GM18526 (cell line): ENCODE measurements around the gene ABLIM2.

Experiments
- POLR2A ChIP-seq: IDR thresholded peaks from 3 replicates; pipeline ENCODE4 v1.6.1; 2011; ENCODE audit not compliant: insufficient read length; ENCODE audit errors: extremely low read depth

The ABLIM2 gene

GRCh38 chr4:8079031-8079885 is 79.4 kb downstream of the ABLIM2 start:
- TF ChIP-seq POLR2A = no peak

GRCh38 chr4:8078610-8079015 is 80.0 kb downstream of the ABLIM2 start:
- no peak for TF ChIP-seq POLR2A

- TF ChIP-seq POLR2A = no peak
These were observed 80.5 kb downstream of the ABLIM2 start for GRCh38 chr4:8078109-8078494.

GRCh38 chr4:8077181-8078108 is 81.2 kb downstream of the ABLIM2 start:
- no peak for TF ChIP-seq POLR2A

GRCh38 chr4:8076023-8076422 is 82.6 kb downstream of the ABLIM2 start:
- TF ChIP-seq POLR2A = no peak

GRCh38 chr4:8073206-8073863 is 85.3 kb downstream of the ABLIM2 start:
- TF ChIP-seq POLR2A = no peak

GRCh38 chr4:8072235-8072968 is 86.2 kb downstream of the ABLIM2 start:
- no peak for TF ChIP-seq POLR2A

GRCh38 chr4:8071766-8072165 is 86.8 kb downstream of the ABLIM2 start:
- no peak for TF ChIP-seq POLR2A

- no peak for TF ChIP-seq POLR2A
These were observed 87.6 kb downstream of the ABLIM2 start for GRCh38 chr4:8070736-8071718.

GRCh38 chr4:8069102-8069752 is 89.4 kb downstream of the ABLIM2 start:
- TF ChIP-seq POLR2A = no peak

GRCh38 chr4:8067945-8068896 is 90.4 kb downstream of the ABLIM2 start:
- TF ChIP-seq POLR2A = no peak

- no peak for TF ChIP-seq POLR2A
These were observed 91.2 kb downstream of the ABLIM2 start for GRCh38 chr4:8067274-8067936.
